Measurements from ENCODE around the gene SLC12A8.

GRCh38 chr3:125140818-125141595, 71.5 kb downstream of the SLC12A8 start:
- no peak for TF ChIP-seq EZH2 (IDR thresholded peaks at IDR 0.05; ENCODE audit: borderline replicate concordance, low read depth, low read length, poor library complexity, severe bottlenecking)
- TF ChIP-seq, protein P1, sequence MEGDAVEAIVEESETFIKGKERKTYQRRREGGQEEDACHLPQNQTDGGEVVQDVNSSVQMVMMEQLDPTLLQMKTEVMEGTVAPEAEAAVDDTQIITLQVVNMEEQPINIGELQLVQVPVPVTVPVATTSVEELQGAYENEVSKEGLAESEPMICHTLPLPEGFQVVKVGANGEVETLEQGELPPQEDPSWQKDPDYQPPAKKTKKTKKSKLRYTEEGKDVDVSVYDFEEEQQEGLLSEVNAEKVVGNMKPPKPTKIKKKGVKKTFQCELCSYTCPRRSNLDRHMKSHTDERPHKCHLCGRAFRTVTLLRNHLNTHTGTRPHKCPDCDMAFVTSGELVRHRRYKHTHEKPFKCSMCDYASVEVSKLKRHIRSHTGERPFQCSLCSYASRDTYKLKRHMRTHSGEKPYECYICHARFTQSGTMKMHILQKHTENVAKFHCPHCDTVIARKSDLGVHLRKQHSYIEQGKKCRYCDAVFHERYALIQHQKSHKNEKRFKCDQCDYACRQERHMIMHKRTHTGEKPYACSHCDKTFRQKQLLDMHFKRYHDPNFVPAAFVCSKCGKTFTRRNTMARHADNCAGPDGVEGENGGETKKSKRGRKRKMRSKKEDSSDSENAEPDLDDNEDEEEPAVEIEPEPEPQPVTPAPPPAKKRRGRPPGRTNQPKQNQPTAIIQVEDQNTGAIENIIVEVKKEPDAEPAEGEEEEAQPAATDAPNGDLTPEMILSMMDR (conservative IDR thresholded peaks at IDR 0.05; ENCODE audit: low read depth, low read length): no peak
